KOPT-K1 (cell line): ENCODE results near the gene HSD11B1.

ENCODE experiments used
- H3K27ac ChIP-seq: fragments of 200-600 bp; sonication (generic); 2 replicates; pipeline ENCODE4 v1.5.1; 2016; ENCODE audit warnings: antibody characterized with exemption, mild to moderate bottlenecking, low read depth, low read length; ENCODE audit not compliant: poor library complexity, severe bottlenecking
- H3K36me3 ChIP-seq: fragments of 200-600 bp; sonication (generic); 2 replicates; pipeline ENCODE4 v1.5.1; 2017; ENCODE audit warnings: antibody characterized with exemption, mild to moderate bottlenecking, low read length, moderate library complexity; ENCODE audit not compliant: insufficient read depth
- H3K9me3 ChIP-seq: fragments of 200-600 bp; sonication (generic); 2 replicates; pipeline ENCODE4 v1.5.1; 2017; ENCODE audit warnings: antibody characterized with exemption, low read length, mild to moderate bottlenecking; ENCODE audit not compliant: insufficient read depth, poor library complexity, severe bottlenecking

HSD11B1 gene

GRCh38 chr1:209729436-209729835 lies 24.8 kb downstream of the HSD11B1 start:
- H3K9me3 ChIP-seq = peaks cover 4% of the 10 kb centered on the region
- no peak overlapping the region for H3K27ac ChIP-seq
- no peaks in the 10 kb centered on the region for H3K36me3 ChIP-seq

- Histone ChIP-seq H3K36me3 (no peaks in the 10 kb centered on the region), H3K27ac (no peak overlapping the region), H3K9me3 (peaks cover 4% of the 10 kb centered on the region)
These were observed 28.1 kb downstream of the HSD11B1 start for GRCh38 chr1:209732725-209733124.

DNA sequence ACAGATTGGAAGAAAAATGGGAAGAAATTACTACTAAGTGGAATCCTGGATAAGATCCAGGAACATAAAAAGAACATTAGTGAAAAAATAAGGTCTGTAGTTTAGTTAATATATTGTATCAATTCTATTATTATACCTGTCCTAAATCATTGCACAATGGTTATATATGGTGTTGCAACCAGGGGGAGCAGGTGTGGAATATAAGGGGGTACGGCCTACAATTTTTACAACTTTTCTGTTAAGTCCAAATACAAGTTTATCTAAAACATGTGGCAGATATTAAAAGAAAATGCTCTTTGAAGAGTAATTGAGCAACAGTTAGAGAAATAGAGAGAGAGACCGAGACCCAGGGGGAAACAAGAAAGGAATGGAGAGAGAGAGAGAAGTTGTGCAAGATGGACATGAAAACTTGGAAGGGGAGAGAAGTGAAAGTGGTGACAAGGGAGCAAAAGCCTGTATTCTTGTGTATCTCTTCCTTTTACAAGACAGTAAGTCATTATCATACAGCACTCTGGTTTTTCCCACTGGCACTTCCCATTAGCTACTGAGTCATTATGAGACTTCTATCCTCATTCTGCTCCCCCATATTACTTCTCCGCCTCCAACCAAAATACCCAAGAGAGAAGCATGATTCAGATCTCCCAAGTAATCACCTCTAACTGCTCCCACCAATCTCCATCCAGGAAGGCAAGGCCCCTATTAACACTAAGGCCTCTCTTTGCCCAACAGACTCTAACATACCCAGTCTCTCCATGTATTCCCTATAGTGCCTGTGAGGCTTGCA lies 29.0 kb downstream of the HSD11B1 start:
- Histone ChIP-seq H3K27ac (no peak overlapping the region), H3K9me3 (peaks cover 4% of the 10 kb centered on the region), H3K36me3 (no peaks in the 10 kb centered on the region)

DNA sequence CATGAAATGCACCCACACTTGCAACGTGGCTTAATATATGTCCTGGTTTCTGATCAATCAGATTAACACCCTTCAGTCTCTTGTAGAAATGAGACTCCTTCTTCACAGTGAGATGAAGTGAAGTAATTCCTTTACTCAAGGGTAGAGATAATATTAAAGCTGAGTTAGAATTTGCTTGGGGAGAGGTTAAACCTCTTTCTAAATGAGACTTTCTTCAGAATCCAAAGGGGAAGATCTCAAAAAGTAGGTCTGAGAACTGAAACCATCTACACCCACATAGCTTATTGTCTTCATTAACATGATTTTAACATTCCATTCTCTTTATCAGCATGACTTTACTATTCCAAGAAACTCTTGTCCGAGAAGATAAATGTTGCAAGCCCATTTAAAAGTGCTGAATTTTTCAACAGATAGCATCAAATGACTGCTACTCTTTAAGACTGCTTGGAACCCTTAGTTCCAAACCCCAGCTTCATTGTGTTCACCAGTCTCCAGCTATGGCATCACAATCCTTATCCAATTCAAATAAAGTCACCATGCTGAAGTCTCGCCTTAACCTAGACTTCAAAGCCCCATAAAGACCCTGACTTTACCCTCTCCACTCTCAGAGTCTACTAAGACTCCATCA lies 32.0 kb downstream of the HSD11B1 start:
- H3K27ac ChIP-seq = no peak overlapping the region
- no peaks in the 10 kb centered on the region for H3K9me3 ChIP-seq
- no peaks in the 10 kb centered on the region for H3K36me3 ChIP-seq

DNA sequence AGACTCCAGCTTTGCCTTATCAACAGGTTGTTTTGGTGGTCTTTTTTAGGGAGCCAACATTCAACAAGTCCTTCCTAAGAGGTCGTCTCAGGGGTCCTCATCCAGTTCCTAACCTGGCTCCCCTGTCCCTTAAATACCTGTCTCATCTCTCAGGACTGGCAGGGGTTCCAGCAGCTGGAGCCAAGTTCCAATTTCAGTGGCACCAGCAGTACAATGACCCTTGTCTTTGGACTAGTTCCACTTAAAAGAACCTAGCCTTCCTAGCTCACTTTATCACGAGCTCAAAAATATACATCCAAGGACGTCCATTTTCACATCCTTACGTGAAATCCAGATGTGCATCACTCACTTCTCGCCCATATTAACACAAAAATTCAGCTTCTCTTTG lies 32.5 kb downstream of the HSD11B1 start:
- H3K9me3 ChIP-seq = no peaks in the 10 kb centered on the region
- H3K36me3 ChIP-seq = no peaks in the 10 kb centered on the region

GRCh38 chr1:209738270-209738669 lies 33.6 kb downstream of the HSD11B1 start:
- Histone ChIP-seq H3K27ac (no peak overlapping the region), H3K9me3 (no peaks in the 10 kb centered on the region), H3K36me3 (no peaks in the 10 kb centered on the region)

More for the DNA sequence above, 32.5 kb downstream of the HSD11B1 start:
- no peak overlapping the region for H3K27ac ChIP-seq

- Histone ChIP-seq H3K9me3 (no peaks in the 10 kb centered on the region), H3K36me3 (no peaks in the 10 kb centered on the region), H3K27ac (no peak overlapping the region)
These were observed 36.5 kb downstream of the HSD11B1 start for GRCh38 chr1:209741193-209741592.

DNA sequence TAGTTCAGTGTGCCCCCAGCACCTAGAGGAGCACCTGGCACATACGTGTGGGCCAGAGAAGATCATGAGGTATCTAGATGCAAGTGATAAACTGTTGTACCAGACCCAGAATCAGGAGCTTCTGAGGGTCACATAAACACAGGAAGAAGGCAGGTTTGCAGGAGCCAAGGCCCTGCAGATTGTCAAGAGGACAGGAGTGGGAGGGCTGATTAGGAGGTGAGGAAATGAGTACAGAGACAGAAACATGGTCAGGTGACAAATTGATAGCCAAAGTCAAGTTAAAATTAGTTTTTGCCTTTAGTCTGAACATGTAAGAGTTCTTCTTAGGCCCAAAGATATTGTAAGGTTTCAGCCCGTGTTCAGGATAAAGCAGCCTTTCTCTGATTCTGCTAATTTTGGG lies 37.2 kb downstream of the HSD11B1 start:
- H3K27ac ChIP-seq = no peak overlapping the region
- H3K36me3 ChIP-seq = no peaks in the 10 kb centered on the region
- no peaks in the 10 kb centered on the region for H3K9me3 ChIP-seq

- Histone ChIP-seq H3K36me3 (no peaks in the 10 kb centered on the region), H3K9me3 (no peaks in the 10 kb centered on the region), H3K27ac (no peak overlapping the region)
These were observed 37.9 kb downstream of the HSD11B1 start for GRCh38 chr1:209742409-209743144.

DNA sequence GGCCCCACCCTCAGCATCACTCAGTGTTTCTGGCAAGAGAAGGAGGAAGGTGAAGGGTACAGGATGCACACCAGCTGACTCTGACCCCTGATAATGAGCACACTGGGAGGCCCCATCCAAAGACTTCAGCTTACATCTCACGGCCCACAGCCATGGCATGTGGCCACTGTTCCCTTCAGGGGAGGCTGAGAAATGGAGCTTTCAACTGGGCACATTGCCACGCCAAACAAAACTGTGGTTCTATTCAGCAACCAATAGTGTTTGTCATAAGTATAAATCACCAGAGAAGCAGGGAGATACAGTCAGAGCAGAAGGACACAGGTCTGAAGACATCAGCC lies 38.5 kb downstream of the HSD11B1 start:
- H3K36me3 ChIP-seq = no peaks in the 10 kb centered on the region
- H3K27ac ChIP-seq = no peak overlapping the region

GRCh38 chr1:209746451-209747165 lies 42.0 kb downstream of the HSD11B1 start:
- Histone ChIP-seq H3K9me3 (no peaks in the 10 kb centered on the region), H3K36me3 (no peaks in the 10 kb centered on the region), H3K27ac (no peak overlapping the region)

More for the DNA sequence above, 38.5 kb downstream of the HSD11B1 start:
- H3K9me3 ChIP-seq = no peaks in the 10 kb centered on the region

GRCh38 chr1:209747580-209748262 lies 43.1 kb downstream of the HSD11B1 start:
- no peak overlapping the region for H3K27ac ChIP-seq

GRCh38 chr1:209748620-209749019 lies 44.0 kb downstream of the HSD11B1 start:
- H3K27ac ChIP-seq = no peak overlapping the region
- H3K36me3 ChIP-seq = no peaks in the 10 kb centered on the region
- H3K9me3 ChIP-seq = no peaks in the 10 kb centered on the region

More at GRCh38 chr1:209747580-209748262, 43.1 kb downstream of the HSD11B1 start:
- Histone ChIP-seq H3K36me3 (no peaks in the 10 kb centered on the region), H3K9me3 (no peaks in the 10 kb centered on the region)

GRCh38 chr1:209749205-209749604 lies 44.6 kb downstream of the HSD11B1 start:
- Histone ChIP-seq H3K36me3 (no peaks in the 10 kb centered on the region), H3K9me3 (no peaks in the 10 kb centered on the region), H3K27ac (no peak overlapping the region)
